ENCODE data around the gene IFT122.
"Not testable (repeated sequence)": the region's sequence is repeated elsewhere in the genome, so short reads cannot be mapped to it uniquely, and the experiment has no call there.

The IFT122 gene

GRCh38 chr3:129439817-129440617 is at the start of gene IFT122, which contains the start of gene MBD4:
IFT122 (plus strand) TSS chr3:129440224; CDS start chr3:129440331, 107 bp downstream.
MBD4 (minus strand) TSS chr3:129439948; CDS start chr3:129439833, 115 bp downstream.
- TF ChIP-seq CTCF (IDR thresholded peaks at IDR 0.05; ENCODE audit: borderline replicate concordance, control extremely low read depth, extremely low read depth, insufficient read depth, missing control alignments): no peak

GRCh38 chr3:129391583-129391982 is 48.4 kb upstream of the IFT122 start:
- DNase-seq (ENCODE audit: low spot score); in situ Hi-C loops (cut with MboI; ENCODE audit: low sequenced_read_pairs, unreplicated experiment): not testable (repeated sequence)

More at GRCh38 chr3:129439817-129440617, at the start of gene IFT122, which contains the start of gene MBD4:
- peak; percentile 98 for DNase-seq (ENCODE audit: low spot score)
- in situ Hi-C loops (cut with MboI; ENCODE audit: low sequenced_read_pairs, unreplicated experiment): no loop called here

GRCh38 chr3:129392106-129392887 is 47.7 kb upstream of the IFT122 start:
- DNase-seq (ENCODE audit: low spot score); in situ Hi-C loops (cut with MboI; ENCODE audit: low sequenced_read_pairs, unreplicated experiment): not testable (repeated sequence)

- in situ Hi-C loops (cut with MboI; ENCODE audit: low sequenced_read_pairs, unreplicated experiment): no loop called here
Measured at GRCh38 chr3:129393271-129393670, 46.8 kb upstream of the IFT122 start.

GRCh38 chr3:129393760-129394564 is 46.1 kb upstream of the IFT122 start:
- in situ Hi-C loops (cut with MboI; ENCODE audit: low sequenced_read_pairs, unreplicated experiment): not testable (repeated sequence)

More at GRCh38 chr3:129393271-129393670, 46.8 kb upstream of the IFT122 start:
- TF ChIP-seq CTCF (IDR thresholded peaks at IDR 0.05; ENCODE audit: borderline replicate concordance, control extremely low read depth, extremely low read depth, insufficient read depth, missing control alignments): no peak
- no peak for DNase-seq (ENCODE audit: low spot score)

GRCh38 chr3:129398803-129399144 is 41.2 kb upstream of the IFT122 start:
- DNase-seq (ENCODE audit: low spot score): no peak
- in situ Hi-C loops (cut with MboI; ENCODE audit: low sequenced_read_pairs, unreplicated experiment): no loop called here
- no peak for TF ChIP-seq CTCF (IDR thresholded peaks at IDR 0.05; ENCODE audit: borderline replicate concordance, control extremely low read depth, extremely low read depth, insufficient read depth, missing control alignments)

More at GRCh38 chr3:129393760-129394564, 46.1 kb upstream of the IFT122 start:
- DNase-seq (ENCODE audit: low spot score): not testable (repeated sequence)

- in situ Hi-C loops (cut with MboI; ENCODE audit: low sequenced_read_pairs, unreplicated experiment): no loop called here
- peak; percentile 86 for DNase-seq (ENCODE audit: low spot score)
- TF ChIP-seq CTCF (IDR thresholded peaks at IDR 0.05; ENCODE audit: borderline replicate concordance, control extremely low read depth, extremely low read depth, insufficient read depth, missing control alignments): peak; percentile 79
Measured at GRCh38 chr3:129399145-129399894, 40.7 kb upstream of the IFT122 start.
